GM03348 (cell line): Measurements from ENCODE around the gene TENM3.

Source experiments
- DNase-seq: peaks from one replicate; pipeline ENCODE4 v3.0.0; 2012; ENCODE audit warnings: low spot score

Gene TENM3

GRCh38 chr4:182400790-182401189 is 157.6 kb downstream of the TENM3 start:
- no peak for DNase-seq

- peak; percentile 55 for DNase-seq
Measured at GRCh38 chr4:182404376-182404775, 161.2 kb downstream of the TENM3 start.

DNA sequence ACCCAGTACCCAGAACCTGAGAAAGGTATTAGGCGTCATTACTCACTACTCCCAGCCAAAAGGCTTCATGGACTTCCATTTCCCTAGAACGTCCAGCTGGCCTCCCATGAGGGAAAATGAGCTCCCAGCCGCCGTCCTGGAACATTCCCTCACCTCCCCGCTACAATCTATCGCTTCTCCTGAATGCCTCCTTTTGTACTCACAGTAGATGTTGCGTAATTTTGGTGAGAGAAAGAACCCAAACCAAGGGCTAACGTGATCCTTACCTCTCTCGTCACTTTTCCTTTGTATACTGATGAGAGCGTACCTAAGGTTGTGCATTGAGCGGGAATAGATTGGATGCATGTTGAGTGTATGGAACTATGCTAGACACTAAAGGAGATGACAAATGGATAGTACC is 161.9 kb downstream of the TENM3 start:
- DNase-seq = no peak

DNA sequence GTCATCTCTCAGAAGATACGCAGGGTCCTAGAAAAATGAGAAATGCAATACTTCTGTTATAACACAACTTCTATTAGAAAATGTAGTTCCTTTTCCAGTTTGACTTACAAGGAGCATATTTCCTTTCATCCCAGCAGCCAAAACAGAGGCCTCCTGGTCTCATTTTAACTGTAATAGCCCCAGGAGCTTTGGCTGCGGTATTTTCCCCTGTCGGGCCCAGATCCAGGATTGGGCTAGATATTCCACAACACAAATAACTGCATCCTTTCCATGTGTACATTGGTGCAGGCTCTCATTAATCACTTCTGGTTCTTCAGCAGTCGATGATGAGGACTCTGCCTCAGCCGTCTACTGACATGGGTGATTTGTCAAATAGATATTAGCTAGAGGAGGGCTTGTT is 166.1 kb downstream of the TENM3 start:
- DNase-seq = no peak

DNA sequence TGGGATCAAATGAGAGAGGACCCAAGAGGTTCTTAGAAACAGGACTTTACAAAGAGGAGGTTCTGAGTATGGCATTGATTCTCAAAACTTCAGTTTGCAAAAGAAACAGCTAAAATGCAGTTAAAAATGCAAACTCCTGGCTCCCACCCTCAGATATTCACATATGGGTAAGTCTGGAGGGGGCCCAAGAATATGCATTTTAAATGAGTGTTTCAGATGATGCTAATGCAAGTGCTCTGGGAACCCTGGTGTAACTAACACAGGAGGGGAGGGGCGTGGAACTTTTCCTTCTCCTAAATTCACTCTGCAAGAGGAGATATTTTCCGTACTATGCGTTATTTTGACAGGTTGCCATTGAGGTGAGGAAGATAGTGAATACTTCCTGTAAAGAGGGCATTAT is 168.2 kb downstream of the TENM3 start:
- no peak for DNase-seq

GRCh38 chr4:182413550-182413949 is 170.3 kb downstream of the TENM3 start:
- no peak for DNase-seq

DNA sequence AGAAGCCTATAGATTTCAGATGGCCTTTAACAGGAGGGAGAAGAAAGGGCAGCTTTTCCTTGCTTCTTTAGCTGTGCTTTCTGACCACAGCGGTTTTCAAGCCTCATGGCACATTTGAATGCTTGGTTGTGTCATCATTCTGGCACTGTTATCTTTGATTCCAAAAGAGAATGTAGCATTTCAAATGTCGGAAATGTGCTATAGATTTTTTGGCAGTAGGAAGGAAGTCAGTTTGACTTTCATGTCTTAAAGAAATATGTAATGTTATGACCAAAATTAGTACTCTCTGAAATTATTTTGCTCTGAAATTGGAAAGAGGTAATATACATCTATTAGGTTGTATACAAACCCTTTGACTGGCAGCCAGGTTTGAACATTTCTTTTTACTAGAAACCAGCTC is 171.9 kb downstream of the TENM3 start:
- no peak for DNase-seq

- no peak for DNase-seq
Measured at GRCh38 chr4:182416067-182416466, 172.9 kb downstream of the TENM3 start.

DNA sequence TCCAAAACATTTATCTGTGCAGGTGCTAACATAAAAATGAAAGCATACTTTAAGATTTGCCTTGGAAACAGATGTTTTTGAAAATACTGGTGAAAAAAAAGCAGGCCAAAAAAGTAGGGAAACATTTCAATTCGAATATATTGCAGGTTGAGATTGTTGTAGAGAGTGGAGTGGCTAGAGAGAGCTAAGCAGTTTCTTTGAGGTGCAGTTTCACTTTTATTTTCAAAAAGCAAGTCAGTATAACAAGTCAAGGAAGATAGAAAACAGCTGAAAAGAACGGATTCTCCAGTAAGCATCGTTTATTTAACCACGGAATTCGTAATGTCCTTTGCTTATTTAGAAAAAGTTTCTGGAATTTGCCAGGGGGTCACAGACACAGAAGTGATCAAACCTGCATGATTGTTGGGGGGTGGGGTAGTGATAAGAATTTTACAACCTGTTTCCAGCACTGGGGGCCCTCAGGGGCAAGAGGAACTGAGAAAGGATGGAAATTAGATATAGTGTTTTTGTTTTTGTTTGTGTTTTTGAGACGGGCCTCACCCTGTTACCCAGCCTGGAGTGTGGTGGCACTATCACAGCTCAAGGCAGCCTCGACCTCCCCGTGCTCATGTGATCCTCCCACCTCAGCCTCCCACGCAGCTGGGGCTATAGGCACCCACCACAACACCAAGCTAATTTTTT is 175.0 kb downstream of the TENM3 start:
- peak; percentile 12 for DNase-seq

DNA sequence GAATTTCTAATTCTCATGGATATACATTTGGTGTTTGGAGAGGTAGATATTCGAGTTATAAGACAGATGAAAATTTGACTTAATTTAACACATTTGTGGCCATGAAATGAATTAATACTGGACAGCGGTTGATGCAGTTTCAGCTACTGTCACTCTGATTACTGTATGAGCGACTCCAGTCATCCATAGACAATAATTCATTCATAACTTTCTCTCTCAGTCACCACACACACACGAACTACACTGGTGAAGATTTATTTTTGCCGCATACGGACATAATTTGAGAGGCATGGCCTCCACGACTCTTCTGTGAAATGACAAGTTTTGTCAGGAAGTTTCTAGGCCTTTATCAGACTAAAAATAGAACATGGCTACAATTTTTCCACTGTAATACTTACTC is 177.0 kb downstream of the TENM3 start:
- DNase-seq = no peak

DNA sequence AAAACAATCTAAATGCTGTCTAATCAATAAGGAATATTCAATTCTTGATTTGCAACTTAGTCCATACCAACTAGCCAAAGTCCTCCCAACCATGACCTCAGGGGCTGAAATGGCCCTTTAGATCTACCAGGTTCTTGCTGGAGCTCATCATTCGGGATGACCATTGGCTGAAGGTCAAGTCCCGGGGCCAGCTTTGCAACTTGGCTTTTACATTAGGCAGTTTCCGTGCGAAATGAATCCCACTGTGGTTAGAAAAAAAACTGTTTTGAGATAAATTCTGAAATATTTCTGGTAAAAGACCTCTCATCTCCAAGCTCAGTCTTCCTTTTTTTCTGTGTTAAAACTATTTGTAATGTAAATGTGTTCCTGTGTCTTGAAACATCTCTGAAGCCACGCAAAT is 178.6 kb downstream of the TENM3 start:
- DNase-seq = no peak

DNA sequence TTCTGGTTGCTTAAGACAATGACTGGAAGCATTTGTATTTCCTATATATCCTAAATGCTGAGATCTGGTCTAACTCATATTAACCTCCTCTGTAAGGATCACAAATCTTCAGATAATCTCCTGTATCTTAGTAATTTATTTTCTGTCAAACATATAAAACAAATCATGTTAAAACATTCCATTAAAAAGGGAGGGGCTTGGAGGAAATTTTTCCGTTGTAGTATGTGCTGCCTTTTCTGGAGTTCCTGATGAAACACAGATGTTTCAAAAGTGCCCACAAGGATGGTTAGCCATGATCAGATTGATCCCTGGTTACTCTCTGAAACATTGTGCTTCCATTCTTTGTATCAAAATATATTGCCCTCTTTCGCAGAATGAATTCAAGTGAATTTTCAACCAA is 182.1 kb downstream of the TENM3 start:
- peak; percentile 13 for DNase-seq

GRCh38 chr4:182426901-182427300 is 183.7 kb downstream of the TENM3 start:
- DNase-seq = no peak

GRCh38 chr4:182427554-182427953 is 184.4 kb downstream of the TENM3 start:
- DNase-seq = no peak

DNA sequence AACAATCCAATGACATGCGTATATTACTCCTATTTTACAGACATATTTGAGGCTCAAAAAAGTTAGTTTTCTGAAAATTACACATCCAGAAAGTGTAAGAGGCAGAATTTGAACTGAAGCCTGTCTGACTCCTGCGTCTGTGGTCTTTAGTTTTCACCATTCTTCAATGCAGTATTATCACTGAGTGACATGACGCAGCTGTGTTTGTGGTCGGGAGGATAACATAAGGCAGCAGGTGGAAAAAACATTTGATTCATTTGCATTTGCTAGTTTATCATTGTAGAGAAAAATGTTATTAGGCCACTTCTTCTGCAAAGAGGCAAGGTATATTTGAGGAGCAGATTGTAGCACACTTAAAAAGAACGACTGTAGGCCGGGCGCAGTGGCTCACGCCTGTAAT is 186.7 kb downstream of the TENM3 start:
- DNase-seq = no peak

GRCh38 chr4:182432819-182433218 is 189.6 kb downstream of the TENM3 start:
- DNase-seq = no peak

GRCh38 chr4:182434720-182435119 is 191.5 kb downstream of the TENM3 start:
- no peak for DNase-seq

DNA sequence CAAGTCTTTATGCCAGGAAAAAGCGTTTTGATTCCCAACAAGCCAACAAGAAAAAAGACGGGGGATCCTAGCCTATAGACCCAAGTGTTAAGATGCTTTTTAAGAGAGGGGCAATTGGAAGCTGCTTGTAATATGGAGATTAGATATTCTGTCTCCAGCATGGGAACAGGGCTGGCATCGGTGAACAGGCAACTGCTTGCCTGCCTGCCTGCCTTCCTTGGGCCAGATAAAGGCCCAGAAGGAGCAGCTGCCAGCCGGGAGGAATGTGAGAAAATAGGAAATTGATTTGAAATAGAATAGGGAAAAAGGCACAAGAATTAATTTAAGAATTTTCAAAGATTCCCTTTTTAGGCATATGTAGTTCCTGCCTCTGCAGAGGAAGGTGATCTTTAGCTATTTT is 192.2 kb downstream of the TENM3 start:
- DNase-seq = no peak

DNA sequence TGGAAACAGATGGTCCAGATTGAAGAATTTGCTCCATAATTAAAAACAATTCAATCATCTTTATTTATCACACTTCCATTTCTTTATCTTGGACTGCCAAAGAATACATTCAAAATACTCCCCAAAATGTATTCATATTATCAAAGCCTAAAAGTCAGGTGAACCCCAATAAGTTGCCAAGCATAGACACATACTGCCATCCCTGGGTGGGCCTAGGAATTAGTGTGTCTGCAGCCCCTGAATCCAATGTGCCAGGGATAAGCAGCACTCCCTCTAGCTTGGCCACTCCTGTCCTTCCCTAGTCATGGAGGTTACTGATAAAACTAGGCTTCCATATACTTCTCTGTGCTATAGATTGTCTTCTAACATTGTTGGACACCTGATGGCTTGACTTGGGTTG is 199.9 kb downstream of the TENM3 start:
- no peak for DNase-seq

DNA sequence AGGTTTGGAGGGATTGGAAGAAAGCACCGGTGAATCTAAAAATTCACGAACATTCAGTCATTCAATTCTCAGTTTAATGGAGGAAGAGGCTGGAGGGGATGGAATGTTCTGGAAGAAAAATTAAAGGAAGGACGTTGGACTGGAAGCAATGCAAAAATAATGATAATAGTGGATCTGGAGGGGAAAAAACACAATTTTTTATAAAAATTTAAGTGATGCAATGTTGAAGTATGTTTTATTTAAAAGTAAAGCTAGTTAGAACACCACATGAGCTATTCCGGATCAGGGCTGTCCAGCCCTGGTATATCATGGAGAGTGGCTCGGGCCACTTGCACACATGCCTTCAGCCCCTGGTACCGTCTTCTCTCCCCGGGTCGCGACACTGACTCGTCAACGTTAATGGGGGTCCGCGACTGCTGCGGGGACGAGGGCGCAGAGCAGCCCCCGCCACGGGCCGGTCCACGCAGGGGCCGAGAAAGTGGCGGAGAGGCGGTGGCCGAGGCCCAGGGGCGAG is 204.6 kb downstream of the TENM3 start:
- no peak for DNase-seq

DNA sequence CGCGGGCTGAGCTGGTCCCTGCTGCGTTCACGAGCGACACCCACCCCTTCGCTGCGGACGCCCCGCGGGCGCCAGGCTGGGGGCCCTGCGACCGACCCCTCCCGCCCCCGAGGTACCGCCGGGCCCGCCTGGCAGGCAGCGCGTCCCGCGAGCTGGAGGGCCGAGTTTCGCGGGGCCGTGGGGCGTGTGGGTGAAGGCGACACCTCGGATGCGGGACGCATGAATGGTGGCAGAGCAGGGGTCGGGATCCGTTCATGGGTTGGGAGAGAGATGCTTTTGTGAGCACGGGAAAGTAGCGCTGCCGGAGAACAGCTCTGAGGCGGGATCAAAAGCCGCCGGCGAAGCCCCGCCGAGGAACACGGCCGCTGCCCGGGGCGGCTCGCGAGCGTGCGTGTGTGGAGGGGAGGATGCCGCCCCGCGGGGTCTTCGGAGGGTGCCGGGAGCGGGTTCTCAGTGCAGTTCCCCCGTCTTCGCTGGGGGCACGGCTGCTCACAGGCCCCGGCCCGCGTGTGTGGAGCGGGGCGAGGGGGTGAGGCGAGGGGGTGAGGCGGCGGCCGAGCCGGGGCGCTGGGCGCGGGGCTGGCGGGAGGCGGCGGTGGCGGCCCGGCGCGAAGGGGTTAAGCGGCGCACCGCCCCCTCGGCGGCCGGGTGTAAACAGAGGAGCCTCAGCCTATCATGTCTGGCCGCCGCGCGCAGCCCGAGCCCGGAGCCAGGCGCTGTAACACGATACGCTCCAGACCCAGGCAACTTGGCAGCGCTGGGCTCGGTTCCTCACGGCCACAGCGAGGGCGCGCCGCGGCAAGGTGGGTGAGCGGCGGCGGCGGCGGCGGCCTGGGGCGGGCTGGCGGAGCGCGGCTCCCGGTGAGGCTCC is 205.3 kb downstream of the TENM3 start:
- DNase-seq = peak; percentile 98

- no peak for DNase-seq
Measured at GRCh38 chr4:182449186-182449929, 206.2 kb downstream of the TENM3 start.
